Measurements from ENCODE around the gene IFIT2. TPM values are rescaled to one million over a fixed set of nuclear protein-coding genes. Genes with fewer than 3 reads are reported as not detected.

Gene IFIT2
- total and polyA plus RNA-seq, 2 experiments from 2014 or later: 0.10 TPM; not detected in 1

- Mint-ChIP-seq H3K4me1 (peaks cover 60% of the 10 kb centered on the region), H3K4me3 (no peak overlapping the region), H3K27me3 (ENCODE audit: insufficient read depth, low read depth, poor library complexity) (no peaks in the 10 kb centered on the region), H3K9me3 (no peaks in the 10 kb centered on the region), H3K36me3 (ENCODE audit: low read depth) (no peaks in the 10 kb centered on the region), H3K27ac (peak overlapping the region; percentile 96)
- H3F3A ChIP-seq (replicated peaks; ENCODE audit: low read depth): no peaks in the 10 kb centered on the region
- H3K27ac ChIP-seq (ENCODE audit: low read depth): peak overlapping the region; percentile 73; the same call in 1 of the 2 replicates
- no peak for ATAC-seq
- DNase-seq (ENCODE audit: low spot score): no peak
- no peaks in the 10 kb centered on the region for H3K36me3 ChIP-seq (ENCODE audit: insufficient read depth)
- TF ChIP-seq EZH2phosphoT487 (IDR thresholded peaks at IDR 0.05; ENCODE audit: unreplicated experiment) (no peak), EZH2 (IDR thresholded peaks at IDR 0.05; ENCODE audit: low read depth, unreplicated experiment) (no peak), CTCF (conservative IDR thresholded peaks at IDR 0.05; ENCODE audit: low read depth in 2 of 2) (no peak), NANOG (IDR thresholded peaks at IDR 0.05; ENCODE audit: borderline replicate concordance) (no peak), CREB1 (CRISPR knock-in tag; IDR thresholded peaks at IDR 0.05; ENCODE audit: low read depth) (no peak), ZNF114 (CRISPR knock-in tag; IDR thresholded peaks at IDR 0.05) (no peak), JUNB (IDR thresholded peaks at IDR 0.05; ENCODE audit: unreplicated experiment) (no peak), ETS1 (IDR thresholded peaks at IDR 0.05) (no peak), REST (IDR thresholded peaks at IDR 0.05; ENCODE audit: unreplicated experiment) (no peak), ZNF462 (CRISPR knock-in tag; IDR thresholded peaks at IDR 0.05) (no peak), POLR2AphosphoS5 (IDR thresholded peaks at IDR 0.05; ENCODE audit: low read depth) (no peak)
- no peak overlapping the region for H3K4me2 ChIP-seq
- H3K4me1 ChIP-seq (ENCODE audit: insufficient read depth): peaks cover 46% of the 10 kb centered on the region
- H3K27me3 ChIP-seq (ENCODE audit: insufficient read depth): no peaks in the 10 kb centered on the region
- no peak overlapping the region for H2AFZ ChIP-seq
- no peaks in the 10 kb centered on the region for H4K20me1 ChIP-seq (replicated peaks; ENCODE audit: insufficient read depth)
- H3K9me2 ChIP-seq (ENCODE audit: insufficient read depth): no peaks in the 10 kb centered on the region; the same call in 1 of the 2 replicates
- H3K4me3 ChIP-seq: no peak overlapping the region
- H3K79me2 ChIP-seq (replicated peaks; ENCODE audit: insufficient read depth): no peaks in the 10 kb centered on the region
Observed at GRCh38 chr10:89345367-89346000, 43.6 kb downstream of the IFIT2 start.

All from GM23338 (cell line).